ENCODE data around the gene FOXN4. TPM values are rescaled to one million over a fixed set of nuclear protein-coding genes. Genes with fewer than 3 reads are reported as not detected.

FOXN4 gene
- total and polyA plus RNA-seq, 10 donors, result 0.05 TPM; not detected in 9

DNA sequence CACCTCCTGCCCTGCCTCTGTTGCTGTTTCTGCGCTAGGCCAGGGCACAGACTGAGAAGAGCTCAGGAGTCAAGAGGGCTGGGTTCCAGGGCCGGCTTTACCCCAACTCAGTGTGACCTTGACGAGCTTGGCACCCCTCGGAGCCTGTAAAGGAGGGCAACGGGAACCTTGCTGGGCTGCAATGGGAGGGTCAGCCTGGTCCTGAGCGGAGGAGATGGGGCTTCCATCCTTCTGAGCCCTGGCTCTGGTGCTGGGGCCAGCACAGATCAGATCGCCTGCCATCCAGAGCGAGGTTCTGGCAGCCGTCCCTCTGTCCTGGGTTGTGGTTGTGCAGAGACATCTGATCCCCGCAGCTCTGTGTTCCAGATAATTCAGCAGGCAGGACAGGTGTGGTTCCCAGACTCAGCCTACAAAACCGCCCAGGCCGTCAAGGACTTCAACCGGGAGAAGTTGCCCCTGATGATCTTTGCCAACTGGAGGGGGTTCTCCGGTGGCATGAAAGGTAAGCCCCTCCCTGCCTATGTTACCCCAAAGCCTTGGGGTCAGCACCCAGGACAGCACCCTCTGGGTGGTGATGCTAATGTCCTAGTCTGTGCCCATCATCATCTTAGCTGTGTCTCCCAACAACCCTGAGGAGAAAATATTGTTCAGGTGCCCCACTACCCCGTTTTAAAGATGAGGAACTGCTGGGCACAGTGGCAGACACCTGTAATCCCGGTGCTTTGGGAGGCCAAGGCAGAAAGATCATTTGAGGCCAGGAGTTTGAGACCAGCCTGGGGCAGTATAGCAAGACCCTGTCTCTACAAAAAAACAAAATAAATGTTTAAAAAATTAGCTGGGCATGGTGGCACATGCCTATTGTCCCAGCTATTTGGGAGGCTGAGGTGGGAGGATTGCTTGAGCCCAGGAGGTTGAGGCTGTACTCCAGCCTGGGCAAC is 50.2 kb downstream of the FOXN4 start:
- 87 to 95% (median 90%) methylated on average over 4 to 16 of the region's 16 CpGs for WGBS, 5 donors
- H3K27ac ChIP-seq, result no peak overlapping the region
- H3K27me3 ChIP-seq (replicated peaks in 1 of 7), result no peaks in the 10 kb centered on the region
- no peaks in the 10 kb centered on the region for H3K4me1 ChIP-seq
- peaks cover 0 to 100% (median 16%) of the 10 kb centered on the region in 6 donors for H3K36me3 ChIP-seq
- TF ChIP-seq POLR2A (IDR thresholded peaks at IDR 0.05) (no peak), POLR2AphosphoS5 (IDR thresholded peaks at IDR 0.05) (no peak)
- TF ChIP-seq, protein P1, sequence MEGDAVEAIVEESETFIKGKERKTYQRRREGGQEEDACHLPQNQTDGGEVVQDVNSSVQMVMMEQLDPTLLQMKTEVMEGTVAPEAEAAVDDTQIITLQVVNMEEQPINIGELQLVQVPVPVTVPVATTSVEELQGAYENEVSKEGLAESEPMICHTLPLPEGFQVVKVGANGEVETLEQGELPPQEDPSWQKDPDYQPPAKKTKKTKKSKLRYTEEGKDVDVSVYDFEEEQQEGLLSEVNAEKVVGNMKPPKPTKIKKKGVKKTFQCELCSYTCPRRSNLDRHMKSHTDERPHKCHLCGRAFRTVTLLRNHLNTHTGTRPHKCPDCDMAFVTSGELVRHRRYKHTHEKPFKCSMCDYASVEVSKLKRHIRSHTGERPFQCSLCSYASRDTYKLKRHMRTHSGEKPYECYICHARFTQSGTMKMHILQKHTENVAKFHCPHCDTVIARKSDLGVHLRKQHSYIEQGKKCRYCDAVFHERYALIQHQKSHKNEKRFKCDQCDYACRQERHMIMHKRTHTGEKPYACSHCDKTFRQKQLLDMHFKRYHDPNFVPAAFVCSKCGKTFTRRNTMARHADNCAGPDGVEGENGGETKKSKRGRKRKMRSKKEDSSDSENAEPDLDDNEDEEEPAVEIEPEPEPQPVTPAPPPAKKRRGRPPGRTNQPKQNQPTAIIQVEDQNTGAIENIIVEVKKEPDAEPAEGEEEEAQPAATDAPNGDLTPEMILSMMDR (IDR thresholded peaks at IDR 0.05 in 8 of 11, conservative IDR thresholded peaks at IDR 0.05 in 3 of 11), result no peak
- intact Hi-C loops (cut with DNase I; ENCODE audit: low total_unique reads), result no loop called here
- H3K4me3 ChIP-seq, result no peak overlapping the region
- no peak for DNase-seq
- peaks cover 0 to 16% (median 12%) of the 10 kb centered on the region in 8 donors for H3K9me3 ChIP-seq

DNA sequence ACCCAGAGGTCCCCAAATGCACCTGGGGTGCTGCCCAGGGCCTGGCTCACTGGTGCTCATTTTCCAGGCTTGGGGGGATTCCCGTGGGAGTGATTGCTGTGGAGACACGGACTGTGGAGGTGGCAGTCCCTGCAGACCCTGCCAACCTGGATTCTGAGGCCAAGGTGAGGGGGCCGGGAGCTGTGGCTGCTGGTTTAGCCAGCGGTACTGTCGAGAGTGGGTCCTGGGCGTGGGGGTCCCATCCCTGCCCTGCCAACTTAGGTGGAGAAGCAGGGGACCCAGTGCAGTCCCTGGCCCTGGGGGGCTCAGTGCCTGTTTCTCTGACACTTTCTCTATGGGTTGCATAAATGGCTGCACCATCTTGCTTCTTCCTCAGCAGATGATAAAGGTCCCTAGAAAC is 50.9 kb downstream of the FOXN4 start:
- Histone ChIP-seq H3K27me3 (replicated peaks in 1 of 7) (no peaks in the 10 kb centered on the region), H3K9me3 (peaks cover 0 to 16% (median 15%) of the 10 kb centered on the region in 8 donors), H3K4me1 (no peaks in the 10 kb centered on the region), H3K27ac (no peak overlapping the region), H3K4me3 (no peak overlapping the region), H3K36me3 (peaks cover 0 to 100% (median 17%) of the 10 kb centered on the region in 6 donors)
- DNase-seq, result no peak
- 83 to 95% (median 88%) methylated on average over 2 to 6 of the region's 6 CpGs for WGBS, 5 donors
- no peak for TF ChIP-seq POLR2AphosphoS5 (IDR thresholded peaks at IDR 0.05)
- TF ChIP-seq, protein P1 (IDR thresholded peaks at IDR 0.05 in 8 of 11, conservative IDR thresholded peaks at IDR 0.05 in 3 of 11), result no peak
- intact Hi-C loops (cut with DNase I; ENCODE audit: low total_unique reads), result no loop called here

- H3K4me3 ChIP-seq, result no peak overlapping the region
- intact Hi-C loops (cut with DNase I; ENCODE audit: low total_unique reads), result no loop called here
- DNase-seq, result no peak
- TF ChIP-seq, protein P1 (IDR thresholded peaks at IDR 0.05 in 8 of 11, conservative IDR thresholded peaks at IDR 0.05 in 3 of 11), result no peak
- TF ChIP-seq POLR2AphosphoS5 (IDR thresholded peaks at IDR 0.05) (no peak), POLR2A (IDR thresholded peaks at IDR 0.05) (no peak)
- WGBS, 5 donors, result 78 to 97% (median 93%) methylated on average over 8 of the region's 8 CpGs
- H3K9me3 ChIP-seq, result peaks cover 0 to 20% (median 16%) of the 10 kb centered on the region in 8 donors
- no peak overlapping the region for H3K27ac ChIP-seq
- H3K4me1 ChIP-seq, result no peaks in the 10 kb centered on the region
- H3K27me3 ChIP-seq (replicated peaks in 1 of 7), result no peaks in the 10 kb centered on the region
- peaks cover 0 to 100% (median 20%) of the 10 kb centered on the region in 6 donors for H3K36me3 ChIP-seq
These were observed 53.1 kb downstream of the FOXN4 start for GRCh38 chr12:109256011-109256410.

GRCh38 chr12:109255377-109255776 is 53.7 kb downstream of the FOXN4 start:
- intact Hi-C loops (cut with DNase I; ENCODE audit: low total_unique reads), result no loop called here
- WGBS, 5 donors, result 84 to 97% (median 90%) methylated on average over 5 of the region's 5 CpGs
- Histone ChIP-seq H3K27me3 (replicated peaks in 1 of 7) (no peaks in the 10 kb centered on the region), H3K4me1 (no peaks in the 10 kb centered on the region), H3K36me3 (peaks cover 0 to 100% (median 17%) of the 10 kb centered on the region in 6 donors), H3K4me3 (no peak overlapping the region), H3K9me3 (peaks cover 0 to 20% (median 16%) of the 10 kb centered on the region in 8 donors), H3K27ac (no peak overlapping the region)
- no peak for DNase-seq
- TF ChIP-seq POLR2AphosphoS5 (IDR thresholded peaks at IDR 0.05) (no peak), POLR2A (IDR thresholded peaks at IDR 0.05) (no peak)
- TF ChIP-seq, protein P1 (IDR thresholded peaks at IDR 0.05 in 8 of 11, conservative IDR thresholded peaks at IDR 0.05 in 3 of 11), result no peak

Data from spleen (tissue), 11 donors.